Ishikawa (cell line): Measurements from ENCODE around the gene ACVR1C.

ENCODE experiments used
- EP300 ChIP-seq: IDR thresholded peaks from 2 replicates; pipeline ENCODE4 v1.6.1; 2012; ENCODE audit warnings: borderline replicate concordance
- RAD21 ChIP-seq: IDR thresholded peaks from 2 replicates; pipeline ENCODE4 v1.6.1; 2012; ENCODE audit warnings: low read depth
- REST ChIP-seq: IDR thresholded peaks from 2 replicates; pipeline ENCODE4 v1.6.1; 2012; ENCODE audit warnings: low read depth, mild to moderate bottlenecking

GRCh38 chr2:157540102-157540501, 88.6 kb downstream of the ACVR1C start:
- TF ChIP-seq RAD21 (no peak), REST (no peak), EP300 (no peak)
